HUES6 (cell line): ENCODE results near the gene KCTD10.
"Not testable (repeated sequence)": the region's sequence is repeated elsewhere in the genome, so short reads cannot be mapped to it uniquely, and the experiment has no call there.

Experiments
- H3K27ac ChIP-seq: 2 replicates; pipeline ENCODE4 v1.7.0; 2013; ENCODE audit warnings: low read depth, mild to moderate bottlenecking, low read length, inconsistent platforms
- H3K27me3 ChIP-seq: 2 replicates; pipeline ENCODE4 v1.6.1; 2013; ENCODE audit warnings: low read length; ENCODE audit not compliant: control insufficient read depth, insufficient read depth
- H3K36me3 ChIP-seq: 2 replicates; pipeline ENCODE4 v1.6.1; 2013; ENCODE audit warnings: low read length; ENCODE audit not compliant: control insufficient read depth, insufficient read depth
- H3K4me1 ChIP-seq: 2 replicates; pipeline ENCODE4 v1.6.1; 2013; ENCODE audit warnings: low read length; ENCODE audit not compliant: control insufficient read depth, insufficient read depth
- H3K4me3 ChIP-seq: 2 replicates; pipeline ENCODE4 v1.5.1; 2013; ENCODE audit warnings: low read depth, low read length
- H3K9ac ChIP-seq: one replicate; pipeline ENCODE4 v1.6.1; 2013; ENCODE audit warnings: mild to moderate bottlenecking, low read length
- H3K9me3 ChIP-seq: 2 replicates; pipeline ENCODE4 v1.6.1; 2013; ENCODE audit warnings: low read depth, low read length; ENCODE audit not compliant: control insufficient read depth, insufficient read depth

KCTD10 gene

DNA sequence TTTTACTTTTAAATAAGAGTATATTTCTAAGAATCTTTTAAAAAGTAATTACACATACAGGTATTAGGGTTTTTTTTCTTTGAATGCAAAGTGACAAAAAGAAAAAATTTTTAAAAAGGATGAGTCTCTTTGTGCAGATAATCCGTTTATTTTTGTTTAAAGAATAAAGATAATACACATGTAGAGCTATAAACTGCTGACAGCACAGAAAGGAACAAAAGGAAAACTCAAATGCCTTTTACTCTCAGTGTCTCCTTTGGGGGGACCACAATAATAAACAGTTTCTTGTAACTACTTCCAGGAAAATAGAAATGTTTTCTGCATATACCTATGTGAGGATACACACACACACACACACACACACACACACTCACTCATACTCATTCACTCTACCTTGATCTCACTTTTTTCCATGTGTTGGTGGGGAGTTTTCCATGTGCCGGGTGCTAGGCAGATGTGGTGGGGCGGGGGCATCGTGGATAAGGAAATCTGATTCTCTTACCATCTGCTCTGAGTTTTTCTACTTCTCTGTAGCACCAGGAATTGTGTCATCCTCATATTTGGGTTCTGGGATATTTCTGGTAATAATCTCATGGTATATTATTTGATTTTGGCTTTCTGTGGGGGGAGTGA lies 58.1 kb downstream of the KCTD10 start:
- Histone ChIP-seq H3K27ac (no peak overlapping the region), H3K9ac (no peak overlapping the region), H3K9me3 (no peaks in the 10 kb centered on the region), H3K36me3 (no peaks in the 10 kb centered on the region), H3K4me1 (no peaks in the 10 kb centered on the region), H3K4me3 (no peak overlapping the region), H3K27me3 (no peaks in the 10 kb centered on the region)

DNA sequence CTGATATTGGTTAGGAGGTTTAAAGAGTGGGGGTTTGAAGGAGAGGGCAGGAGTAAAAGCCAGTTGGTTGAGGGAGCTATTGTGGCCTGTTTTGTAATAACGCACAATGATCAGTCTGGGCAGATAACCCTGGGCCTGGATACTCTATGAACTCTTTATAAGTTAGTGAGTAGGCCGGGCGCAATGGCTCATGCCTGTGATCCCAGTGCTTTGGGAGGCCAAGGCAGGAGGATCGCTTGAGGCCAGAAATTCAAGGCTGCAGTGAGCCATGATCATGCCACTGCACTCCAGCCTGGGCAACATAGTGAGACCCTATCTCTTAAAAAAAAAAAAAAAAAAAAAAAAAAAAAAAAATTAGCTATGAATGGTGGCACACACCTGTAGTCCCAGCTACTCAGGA lies 71.0 kb downstream of the KCTD10 start:
- not testable (repeated sequence) for H3K9ac ChIP-seq, H3K36me3 ChIP-seq, H3K4me1 ChIP-seq, H3K27me3 ChIP-seq, H3K27ac ChIP-seq, H3K4me3 ChIP-seq, H3K9me3 ChIP-seq

DNA sequence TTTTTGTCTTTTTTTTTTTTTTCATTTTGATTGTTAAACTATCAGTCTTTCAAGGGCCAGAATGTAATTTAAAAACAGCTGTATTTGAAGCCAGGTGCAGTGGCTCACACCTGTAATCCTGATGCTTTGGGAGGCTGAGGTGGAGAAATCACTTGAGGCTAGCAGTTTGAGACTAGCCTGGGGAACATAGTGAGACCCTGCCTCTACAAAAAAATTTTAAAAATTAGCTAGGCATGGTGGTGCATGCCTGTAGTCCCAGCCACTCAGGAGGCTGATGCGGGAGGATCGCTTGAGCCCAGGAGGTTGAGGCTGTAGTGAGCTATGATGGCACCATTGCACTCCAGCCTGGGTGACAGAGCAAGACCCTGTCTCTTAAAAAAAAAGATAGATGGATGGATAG lies 72.3 kb downstream of the KCTD10 start:
- not testable (repeated sequence) for H3K27me3 ChIP-seq, H3K9ac ChIP-seq, H3K4me3 ChIP-seq, H3K4me1 ChIP-seq, H3K36me3 ChIP-seq, H3K9me3 ChIP-seq, H3K27ac ChIP-seq
